Small intestine (tissue), 7 donors: ENCODE measurements around the gene DENND1A. TPM values are rescaled to one million over a fixed set of nuclear protein-coding genes. Genes with fewer than 3 reads are reported as not detected.

Experiments
- DNase-seq, 2 donors: peaks; one replicate each; pipeline versions ENCODE4 v3.0.0 to v3.0.0-alpha.2; 2013
- FAIRE-seq: peaks from 2 replicates; lab custom pipeline; 2012; peaks lifted over from hg19 to GRCh38; lab: Jason Lieb, UNC
- H3K27ac ChIP-seq, 3 donors: one replicate each; pipeline ENCODE4 v1.5.1; 2013; ENCODE audit warnings: low read length in 2 of 3, mild to moderate bottlenecking in 2 of 3, control low read depth in 1 of 3, inconsistent platforms in 1 of 3, low read depth in 1 of 3, moderate library complexity in 1 of 3
- H3K27me3 ChIP-seq, 3 donors: one replicate each; pipeline ENCODE4 v1.6.1; 2013; ENCODE audit warnings: low read length in 3 of 3, inconsistent platforms in 1 of 3; ENCODE audit not compliant: control insufficient read depth in 3 of 3, insufficient read depth in 3 of 3
- H3K36me3 ChIP-seq, 3 donors: one replicate each; pipeline ENCODE4 v1.6.1; 2013; ENCODE audit warnings: low read length in 3 of 3, inconsistent platforms in 1 of 3, low read depth in 1 of 3, mild to moderate bottlenecking in 1 of 3, moderate library complexity in 1 of 3; ENCODE audit not compliant: control insufficient read depth in 3 of 3, insufficient read depth in 2 of 3
- H3K4me1 ChIP-seq, 3 donors: one replicate each; pipeline ENCODE4 v1.6.1; 2013; ENCODE audit warnings: low read length in 2 of 3, inconsistent platforms in 1 of 3, low read depth in 1 of 3, mild to moderate bottlenecking in 1 of 3, moderate library complexity in 1 of 3; ENCODE audit not compliant: control insufficient read depth in 3 of 3, insufficient read depth in 2 of 3
- H3K4me3 ChIP-seq, 3 donors: one replicate each; pipeline ENCODE4 v1.5.1; 2013; ENCODE audit warnings: low read length in 3 of 3, control low read depth in 1 of 3, inconsistent platforms in 1 of 3, low read depth in 1 of 3, mild to moderate bottlenecking in 1 of 3, moderate library complexity in 1 of 3
- H3K9me3 ChIP-seq, 2 donors: one replicate each; pipeline ENCODE4 v1.6.1; 2013; ENCODE audit warnings: low read depth in 1 of 2, low read length in 1 of 2; ENCODE audit not compliant: control insufficient read depth in 2 of 2, insufficient read depth in 1 of 2
- WGBS, 3 donors: extraction: QIAGEN DNeasy Blood & Tissue Kit; methylation state at CpG; one replicate each; pipeline ENCODE4 v1.1.7; 2013; 5-methylcytosine and 5-hydroxymethylcytosine counted together
- polyA plus RNA-seq, 4 donors: library from polyadenylated mRNA; stranded (reverse) in 3 of 4; unstranded in 1 of 4; fragments of 200-250 nt in 3 of 4; fragments of 120-200 nt in 1 of 4; gene quantifications; one replicate each; pipeline versions ENCODE4 v1.2.1 to v1.2.3, GENCODE V29; 2013
- donor health status: healthy with polysubstance abuse.
- donor health status: control.
- donor health status: control.
- donor health status: Bipolar disorder and iron deficiency.
- donor health status: healthy.

DENND1A gene
- polyA plus RNA-seq, 4 donors, result 11.5 to 43.4 (median 20.0) TPM

GRCh38 chr9:123686131-123686828 lies 243.6 kb downstream of the DENND1A start:
- peaks cover 0 to 23% (median 0%) of the 10 kb centered on the region in 3 donors for H3K27me3 ChIP-seq
- FAIRE-seq (no peak), DNase-seq (peak; percentile 20 to 21)

GRCh38 chr9:123685489-123686083 lies 244.3 kb downstream of the DENND1A start:
- Histone ChIP-seq H3K36me3 (peaks cover 0 to 6% (median 0%) of the 10 kb centered on the region in 3 donors), H3K27me3 (peaks cover 0 to 29% (median 0%) of the 10 kb centered on the region in 3 donors), H3K4me3 (no peak overlapping the region), H3K9me3 (peaks cover 0 to 9% of the 10 kb centered on the region in 2 donors), H3K4me1 (peaks cover 0 to 5% (median 0%) of the 10 kb centered on the region in 3 donors), H3K27ac (no peak overlapping the region)
- no peak for FAIRE-seq
- 62 to 73% (median 63%) methylated on average over 2 of the region's 2 CpGs for WGBS, 3 donors
- no peak for DNase-seq

More at GRCh38 chr9:123686131-123686828, 243.6 kb downstream of the DENND1A start:
- Histone ChIP-seq H3K4me1 (peaks cover 0 to 5% (median 0%) of the 10 kb centered on the region in 3 donors), H3K36me3 (peaks cover 0 to 5% (median 1%) of the 10 kb centered on the region in 3 donors), H3K4me3 (no peak overlapping the region), H3K27ac (no peak overlapping the region), H3K9me3 (peaks cover 0 to 5% of the 10 kb centered on the region in 2 donors)
- 23 to 50% (median 39%) methylated on average over 5 of the region's 5 CpGs for WGBS, 3 donors

GRCh38 chr9:123684393-123685149 lies 245.4 kb downstream of the DENND1A start:
- no peak for FAIRE-seq
- no peak overlapping the region for H3K4me3 ChIP-seq
- H3K4me1 ChIP-seq, result peaks cover 2 to 8% (median 6%) of the 10 kb centered on the region in 3 donors
- no peak overlapping the region for H3K27ac ChIP-seq
- peaks cover 0 to 4% (median 0%) of the 10 kb centered on the region in 3 donors for H3K36me3 ChIP-seq
- no peak for DNase-seq
- 74 to 96% (median 88%) methylated on average over 2 of the region's 2 CpGs for WGBS, 3 donors
- H3K27me3 ChIP-seq, result peaks cover 0 to 39% (median 0%) of the 10 kb centered on the region in 3 donors
- H3K9me3 ChIP-seq, result peaks cover 0 to 9% of the 10 kb centered on the region in 2 donors

GRCh38 chr9:123682746-123683145 lies 247.2 kb downstream of the DENND1A start:
- H3K36me3 ChIP-seq, result peaks cover 0 to 3% (median 0%) of the 10 kb centered on the region in 3 donors
- no peak overlapping the region for H3K27ac ChIP-seq
- no peak for FAIRE-seq
- H3K4me1 ChIP-seq, result peaks cover 5 to 18% (median 16%) of the 10 kb centered on the region in 3 donors
- H3K27me3 ChIP-seq, result peaks cover 0 to 39% (median 0%) of the 10 kb centered on the region in 3 donors
- peaks cover 0 to 9% of the 10 kb centered on the region in 2 donors for H3K9me3 ChIP-seq
- WGBS, 3 donors, result 87 to 96% (median 92%) methylated on average over 2 of the region's 2 CpGs
- no peak for DNase-seq
- no peak overlapping the region for H3K4me3 ChIP-seq

- H3K4me1 ChIP-seq, result peaks cover 5 to 18% (median 10%) of the 10 kb centered on the region in 3 donors
- 93 to 97% (median 95%) methylated on average over 8 of the region's 8 CpGs for WGBS, 3 donors
- FAIRE-seq, result no peak
- peaks cover 0 to 44% (median 0%) of the 10 kb centered on the region in 3 donors for H3K27me3 ChIP-seq
- no peak overlapping the region for H3K27ac ChIP-seq
- peaks cover 0 to 9% of the 10 kb centered on the region in 2 donors for H3K9me3 ChIP-seq
- no peak for DNase-seq
- H3K4me3 ChIP-seq, result no peak overlapping the region
- peaks cover 0 to 3% (median 0%) of the 10 kb centered on the region in 3 donors for H3K36me3 ChIP-seq
These were observed 249.6 kb downstream of the DENND1A start for GRCh38 chr9:123680352-123680751.

GRCh38 chr9:123679330-123679987 lies 250.5 kb downstream of the DENND1A start:
- H3K9me3 ChIP-seq, result peaks cover 0 to 9% of the 10 kb centered on the region in 2 donors
- peaks cover 5 to 18% (median 10%) of the 10 kb centered on the region in 3 donors for H3K4me1 ChIP-seq
- no peak overlapping the region for H3K4me3 ChIP-seq
- 27 to 48% (median 32%) methylated on average over 16 of the region's 16 CpGs for WGBS, 3 donors
- peaks cover 0 to 41% (median 0%) of the 10 kb centered on the region in 3 donors for H3K27me3 ChIP-seq
- FAIRE-seq (no peak), DNase-seq (peak; percentile 17 to 53)
- peaks cover 0 to 3% (median 0%) of the 10 kb centered on the region in 3 donors for H3K36me3 ChIP-seq
- peak overlapping the region in 1 of 3 donors; percentile 69 for H3K27ac ChIP-seq

- H3K27ac ChIP-seq, result peak overlapping the region in 1 of 3 donors; percentile 69
These were observed 251.0 kb downstream of the DENND1A start for GRCh38 chr9:123678878-123679329.

More at GRCh38 chr9:123678878-123679329, 251.0 kb downstream of the DENND1A start:
- Histone ChIP-seq H3K36me3 (peaks cover 0 to 5% (median 0%) of the 10 kb centered on the region in 3 donors), H3K4me1 (peaks cover 5 to 18% (median 10%) of the 10 kb centered on the region in 3 donors), H3K4me3 (no peak overlapping the region), H3K27me3 (peaks cover 0 to 38% (median 0%) of the 10 kb centered on the region in 3 donors), H3K9me3 (peaks cover 0 to 13% of the 10 kb centered on the region in 2 donors)
- FAIRE-seq, result no peak
- no peak for DNase-seq
- WGBS, 3 donors, result 7 to 26% (median 25%) methylated on average over 5 of the region's 5 CpGs
